Osteoblast (primary cell): ENCODE data around the gene PAFAH1B1. TPM values are rescaled to one million over a fixed set of nuclear protein-coding genes. Genes with fewer than 3 reads are reported as not detected.
"Not testable (repeated sequence)": the region's sequence is repeated elsewhere in the genome, so short reads cannot be mapped to it uniquely, and the experiment has no call there.

Experiments
- DNase-seq: peaks from one replicate; pipeline ENCODE4 v3.0.0; 2011; ENCODE audit warnings: low spot score, mixed read lengths; ENCODE audit not compliant: insufficient read length; ENCODE audit errors: missing footprints
- H2AFZ ChIP-seq: 2 replicates; pipeline ENCODE4 v1.6.0; 2011; ENCODE audit warnings: mild to moderate bottlenecking, low read length
- H3K27ac ChIP-seq: 2 replicates; pipeline ENCODE4 v1.5.1; 2011; ENCODE audit warnings: mild to moderate bottlenecking, low read depth, low read length, moderate library complexity
- H3K27me3 ChIP-seq: 2 replicates; pipeline ENCODE4 v1.6.0; 2012; ENCODE audit warnings: mild to moderate bottlenecking, control low read depth, inconsistent platforms, low read length, moderate library complexity; ENCODE audit not compliant: insufficient read depth
- H3K36me3 ChIP-seq: 2 replicates; pipeline ENCODE4 v1.5.1; 2011; ENCODE audit warnings: mild to moderate bottlenecking, low read length, control low read depth, moderate library complexity; ENCODE audit not compliant: insufficient read depth
- H3K4me1 ChIP-seq: 2 replicates; pipeline ENCODE4 v1.5.1; 2011; ENCODE audit warnings: mild to moderate bottlenecking, low read length, control low read depth, moderate library complexity; ENCODE audit not compliant: insufficient read depth
- H3K4me2 ChIP-seq: 2 replicates; pipeline ENCODE4 v1.6.0; 2011; ENCODE audit warnings: mild to moderate bottlenecking, low read length; ENCODE audit not compliant: insufficient read depth
- H3K4me3 ChIP-seq: fragments of 200-600 bp; sonication (generic); 3 replicates; pipeline ENCODE4 v1.5.1; 2012; ENCODE audit warnings: mild to moderate bottlenecking, low read length, inconsistent platforms; ENCODE audit not compliant: insufficient read depth
- H3K79me2 ChIP-seq: 2 replicates; pipeline ENCODE4 v1.6.0; 2012; ENCODE audit warnings: mild to moderate bottlenecking, low read length, control low read depth, inconsistent platforms; ENCODE audit not compliant: insufficient read depth
- H3K9me3 ChIP-seq: 2 replicates; pipeline ENCODE4 v1.5.1; 2011; ENCODE audit warnings: low read depth, low read length, control low read depth
- H4K20me1 ChIP-seq: 2 replicates; pipeline ENCODE4 v1.6.0; 2012; ENCODE audit warnings: mild to moderate bottlenecking, low read length, control low read depth; ENCODE audit not compliant: insufficient read depth
- CTCF ChIP-seq: IDR thresholded peaks from 2 replicates; pipeline ENCODE4 v1.5.1; 2011; ENCODE audit warnings: mild to moderate bottlenecking, low read depth, low read length, moderate library complexity; ENCODE audit errors: extremely low read depth
- total RNA-seq: library from RNA; depleted of rRNA; stranded (reverse); fragments of >200 nt; gene quantifications from 2 replicates; pipeline ENCODE4 v1.2.3, GENCODE V29; 2012

Gene PAFAH1B1
- total RNA-seq, 1 donor, result 128 TPM

- H3K4me1 ChIP-seq, result no peaks in the 10 kb centered on the region
- H3K27ac ChIP-seq, result no peak overlapping the region
- no peak for DNase-seq
- no peaks in the 10 kb centered on the region for H3K9me3 ChIP-seq
- H4K20me1 ChIP-seq, result no peaks in the 10 kb centered on the region
- H3K4me2 ChIP-seq, result no peak overlapping the region
- no peak for TF ChIP-seq CTCF
- H3K27me3 ChIP-seq, result no peaks in the 10 kb centered on the region
- no peaks in the 10 kb centered on the region for H3K36me3 ChIP-seq
- H2AFZ ChIP-seq, result no peak overlapping the region
- no peaks in the 10 kb centered on the region for H3K79me2 ChIP-seq
- H3K4me3 ChIP-seq, result no peak overlapping the region
These were observed 27.4 kb upstream of the PAFAH1B1 start for GRCh38 chr17:2566056-2566455.

- Histone ChIP-seq H3K4me3 (no peak overlapping the region), H3K4me2 (no peak overlapping the region), H3K36me3 (no peaks in the 10 kb centered on the region), H3K27me3 (no peaks in the 10 kb centered on the region), H2AFZ (peak overlapping the region; percentile 22), H4K20me1 (no peaks in the 10 kb centered on the region), H3K79me2 (no peaks in the 10 kb centered on the region), H3K27ac (no peak overlapping the region), H3K4me1 (no peaks in the 10 kb centered on the region), H3K9me3 (no peaks in the 10 kb centered on the region)
- DNase-seq, result no peak
- TF ChIP-seq CTCF, result no peak
These were observed 21.7 kb upstream of the PAFAH1B1 start for GRCh38 chr17:2571523-2572303.

GRCh38 chr17:2572304-2572609, 21.2 kb upstream of the PAFAH1B1 start:
- H4K20me1 ChIP-seq, H3K79me2 ChIP-seq, H3K4me2 ChIP-seq, DNase-seq, H3K9me3 ChIP-seq, H3K27ac ChIP-seq, H3K4me3 ChIP-seq, H3K4me1 ChIP-seq, H3K27me3 ChIP-seq, H3K36me3 ChIP-seq: not testable (repeated sequence)
- H2AFZ ChIP-seq, result peak overlapping the region; percentile 22

- no peaks in the 10 kb centered on the region for H3K9me3 ChIP-seq
- no peak overlapping the region for H3K4me2 ChIP-seq
- H4K20me1 ChIP-seq, result no peaks in the 10 kb centered on the region
- H3K27ac ChIP-seq, result no peak overlapping the region
- DNase-seq, result no peak
- no peaks in the 10 kb centered on the region for H3K4me1 ChIP-seq
- H3K4me3 ChIP-seq, result no peak overlapping the region
- H3K27me3 ChIP-seq, result peaks cover 10% of the 10 kb centered on the region
- H2AFZ ChIP-seq, result no peak overlapping the region
- no peak for TF ChIP-seq CTCF
- no peaks in the 10 kb centered on the region for H3K36me3 ChIP-seq
- no peaks in the 10 kb centered on the region for H3K79me2 ChIP-seq
These were observed 13.3 kb upstream of the PAFAH1B1 start for GRCh38 chr17:2580151-2580550.
